Liver (tissue), 9 donors: ENCODE data around the gene DCAF15. TPM values are rescaled to one million over a fixed set of nuclear protein-coding genes. Genes with fewer than 3 reads are reported as not detected.

ENCODE experiments used
- DNase-seq: peaks from one replicate; pipeline ENCODE4 v3.0.0-alpha.2; 2017; ENCODE audit warnings: low spot score
- H3K27ac ChIP-seq, 2 donors: one replicate each; pipeline ENCODE4 v1.7.0; 2013; ENCODE audit warnings: inconsistent platforms in 2 of 2, low read length in 2 of 2, control low read depth in 1 of 2, low read depth in 1 of 2, mild to moderate bottlenecking in 1 of 2
- H3K27me3 ChIP-seq, 4 donors: one replicate each; pipeline versions ENCODE4 v1.6.1 to v1.7.0; 2013; ENCODE audit warnings: low read length in 3 of 4, inconsistent platforms in 1 of 4, mild to moderate bottlenecking in 1 of 4, moderate library complexity in 1 of 4; ENCODE audit not compliant: control insufficient read depth in 4 of 4, insufficient read depth in 4 of 4
- H3K36me3 ChIP-seq, 4 donors: one replicate each; pipeline versions ENCODE4 v1.6.1 to v1.7.0; 2013; ENCODE audit warnings: low read length in 3 of 4, mild to moderate bottlenecking in 3 of 4, low read depth in 1 of 4, moderate library complexity in 1 of 4; ENCODE audit not compliant: control insufficient read depth in 4 of 4, insufficient read depth in 3 of 4
- H3K4me1 ChIP-seq, 4 donors: one replicate each; pipeline versions ENCODE4 v1.6.1 to v1.7.0; 2013; ENCODE audit warnings: low read length in 3 of 4, mild to moderate bottlenecking in 3 of 4, moderate library complexity in 1 of 4; ENCODE audit not compliant: control insufficient read depth in 4 of 4, insufficient read depth in 4 of 4
- H3K4me3 ChIP-seq, 3 donors: one replicate each; pipeline versions ENCODE4 v1.6.1 to v1.7.0; 2013; ENCODE audit warnings: low read length in 3 of 3, control low read depth in 1 of 3, low read depth in 1 of 3, mild to moderate bottlenecking in 1 of 3
- H3K9ac ChIP-seq, 2 donors: one replicate each; pipeline ENCODE4 v1.7.0; 2013; ENCODE audit warnings: low read length in 2 of 2, mild to moderate bottlenecking in 2 of 2, moderate library complexity in 2 of 2, control low read depth in 1 of 2, low read depth in 1 of 2
- H3K9me3 ChIP-seq, 4 donors: one replicate each; pipeline versions ENCODE4 v1.6.1 to v1.7.0; 2013; ENCODE audit warnings: low read length in 3 of 4; ENCODE audit not compliant: control insufficient read depth in 4 of 4
- FOXA1 ChIP-seq: IDR thresholded peaks from 2 replicates; pipeline ENCODE4 v1.6.1; 2016; ENCODE audit warnings: antibody characterized with exemption
- FOXA2 ChIP-seq: IDR thresholded peaks from 2 replicates; pipeline ENCODE4 v1.6.1; 2016; ENCODE audit warnings: antibody characterized with exemption
- GABPA ChIP-seq, 2 donors: IDR thresholded peaks in 1 of 2; conservative IDR thresholded peaks in 1 of 2; 2 replicates each; pipeline ENCODE4 v1.6.1; 2016; ENCODE audit warnings: antibody characterized with exemption in 2 of 2, mild to moderate bottlenecking in 1 of 2, moderate library complexity in 1 of 2
- HNF4A ChIP-seq, 2 donors: conservative IDR thresholded peaks; 2 replicates each; pipeline ENCODE4 v1.6.1; 2016; ENCODE audit warnings: antibody characterized with exemption in 2 of 2, mild to moderate bottlenecking in 2 of 2
- HNF4G ChIP-seq: IDR thresholded peaks from 2 replicates; pipeline ENCODE4 v1.6.1; 2016; ENCODE audit warnings: antibody characterized with exemption
- NR2F2 ChIP-seq: IDR thresholded peaks from 2 replicates; pipeline ENCODE4 v1.6.1; 2016; ENCODE audit warnings: antibody characterized with exemption
- RAD21 ChIP-seq, 2 donors: IDR thresholded peaks; 2 replicates each; pipeline ENCODE4 v1.6.1; 2016; ENCODE audit warnings: antibody characterized with exemption in 2 of 2, mild to moderate bottlenecking in 2 of 2
- RXRA ChIP-seq, 2 donors: IDR thresholded peaks; 2 replicates each; pipeline ENCODE4 v1.6.1; 2017 to 2018; ENCODE audit warnings: antibody characterized with exemption in 2 of 2, mild to moderate bottlenecking in 1 of 2
- SP1 ChIP-seq: IDR thresholded peaks from 2 replicates; pipeline ENCODE4 v1.6.1; 2018; ENCODE audit warnings: antibody characterized with exemption, mild to moderate bottlenecking
- TAF1 ChIP-seq: conservative IDR thresholded peaks from 2 replicates; pipeline ENCODE4 v1.6.1; 2016; ENCODE audit warnings: antibody characterized with exemption, mild to moderate bottlenecking
- YY1 ChIP-seq: IDR thresholded peaks from 2 replicates; pipeline ENCODE4 v1.6.1; 2016; ENCODE audit warnings: antibody characterized with exemption, mild to moderate bottlenecking
- WGBS: extraction: QIAGEN DNeasy Blood & Tissue Kit; methylation state at CpG from one replicate; pipeline ENCODE4 v1.1.7; 2013; 5-methylcytosine and 5-hydroxymethylcytosine counted together
- polyA plus RNA-seq, 2 donors: library from polyadenylated mRNA; stranded (reverse) in 1 of 2; unstranded in 1 of 2; fragments of 200-250 nt in 1 of 2; fragments of >200 nt in 1 of 2; fragmentation: Nextera tagmentation in 1 of 2; extraction: Ambion mirVana in 1 of 2; gene quantifications; one replicate each; pipeline versions ENCODE4 v1.2.1 to v1.2.3, GENCODE V29; 2013 to 2015
- total RNA-seq, 2 donors: library from RNA; depleted of rRNA; stranded (reverse); fragments of >200 nt; gene quantifications; one replicate each; pipeline ENCODE4 v1.2.3, GENCODE V29; 2014
- TF ChIP-seq, protein P1 (sequence below): IDR thresholded peaks from 2 replicates; pipeline ENCODE4 v1.6.1; 2016; ENCODE audit warnings: antibody characterized with exemption
- TF ChIP-seq, protein P2 (sequence below): fragments of 150-350 bp; IDR thresholded peaks from 2 replicates; pipeline ENCODE4 v1.5.1; 2017; ENCODE audit warnings: improper control_type of control experiment, low read depth, low read length; ENCODE audit not compliant: missing input control
- TF ChIP-seq, protein P3 (sequence below): IDR thresholded peaks from 2 replicates; pipeline ENCODE4 v1.6.1; 2016; ENCODE audit warnings: antibody characterized with exemption
- TF ChIP-seq, protein P4 (sequence below): IDR thresholded peaks from 2 replicates; pipeline ENCODE4 v1.6.1; 2016; ENCODE audit warnings: antibody characterized with exemption, mild to moderate bottlenecking
- donor health status: healthy.
- donor health status: healthy.
- donor health status: healthy.
- donor health status: healthy.
- donor health status: healthy.

The DCAF15 gene
- total and polyA plus RNA-seq, 4 donors, result 2.6 to 10.4 (median 5.5) TPM

DNA sequence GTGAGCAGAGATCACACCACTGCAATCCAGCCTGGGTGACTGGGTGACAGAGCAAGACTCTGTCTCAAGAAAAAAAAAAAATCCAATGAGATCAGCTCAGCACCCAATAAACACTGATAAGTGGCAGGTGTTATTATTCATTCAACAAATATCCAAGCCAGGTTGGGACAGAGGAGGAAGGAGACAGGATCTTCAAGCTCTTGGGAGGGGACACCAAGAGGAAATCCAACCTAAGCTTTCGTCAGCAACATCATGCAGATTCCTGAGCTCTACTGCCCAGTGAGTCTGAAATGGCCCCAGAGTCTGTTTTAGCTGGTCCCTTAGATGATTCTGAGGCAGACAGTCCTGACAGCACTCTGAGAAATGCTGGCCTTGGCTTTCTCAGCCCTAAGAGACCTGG is 46.1 kb downstream of the DCAF15 start:
- Histone ChIP-seq H3K4me1 (peaks cover 0 to 8% (median 2%) of the 10 kb centered on the region in 4 donors), H3K9me3 (peaks cover 0 to 3% (median 1%) of the 10 kb centered on the region in 4 donors), H3K36me3 (peaks cover 0 to 6% (median 3%) of the 10 kb centered on the region in 4 donors), H3K27me3 (no peaks in the 10 kb centered on the region), H3K27ac (no peak overlapping the region), H3K9ac (no peak overlapping the region), H3K4me3 (no peak overlapping the region)
- WGBS, result 94% methylated on average over 1 of the region's 1 CpG
- TF ChIP-seq FOXA1, result no peak
- TF ChIP-seq, protein P1, sequence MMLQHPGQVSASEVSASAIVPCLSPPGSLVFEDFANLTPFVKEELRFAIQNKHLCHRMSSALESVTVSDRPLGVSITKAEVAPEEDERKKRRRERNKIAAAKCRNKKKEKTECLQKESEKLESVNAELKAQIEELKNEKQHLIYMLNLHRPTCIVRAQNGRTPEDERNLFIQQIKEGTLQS, result no peak
- no peak for TF ChIP-seq SP1
- no peak for TF ChIP-seq GABPA (IDR thresholded peaks at IDR 0.05 in 1 of 2, conservative IDR thresholded peaks at IDR 0.05 in 1 of 2)
- TF ChIP-seq RXRA (IDR thresholded peaks at IDR 0.05), result no peak
- TF ChIP-seq HNF4A (conservative IDR thresholded peaks at IDR 0.05), result no peak
- TF ChIP-seq TAF1, result no peak
- no peak for DNase-seq

DNA sequence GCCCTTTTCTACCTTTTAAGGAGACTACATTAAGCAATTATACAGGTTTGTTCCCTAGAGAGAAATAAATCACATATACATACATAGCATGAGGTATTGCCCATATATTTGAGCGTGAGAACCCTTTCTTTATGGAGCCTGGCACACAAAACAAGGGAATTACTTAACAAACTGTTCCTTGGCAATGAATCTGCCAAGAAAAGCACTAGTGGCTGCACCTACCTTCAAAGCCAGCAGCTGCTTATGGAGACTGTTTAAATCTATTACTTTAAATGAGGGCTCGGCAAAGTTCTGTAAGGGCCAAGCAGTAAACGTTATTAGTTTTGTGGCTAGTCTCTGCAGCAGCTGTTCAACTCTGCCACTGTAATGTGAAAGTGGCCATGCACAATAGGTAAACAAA is 46.8 kb downstream of the DCAF15 start:
- Histone ChIP-seq H3K9me3 (peaks cover 0 to 3% (median 1%) of the 10 kb centered on the region in 4 donors), H3K4me3 (no peak overlapping the region), H3K27ac (no peak overlapping the region), H3K27me3 (no peaks in the 10 kb centered on the region), H3K4me1 (peaks cover 0 to 11% (median 2%) of the 10 kb centered on the region in 4 donors), H3K36me3 (peaks cover 0 to 6% (median 2%) of the 10 kb centered on the region in 4 donors), H3K9ac (no peak overlapping the region)
- TF ChIP-seq, protein P2, sequence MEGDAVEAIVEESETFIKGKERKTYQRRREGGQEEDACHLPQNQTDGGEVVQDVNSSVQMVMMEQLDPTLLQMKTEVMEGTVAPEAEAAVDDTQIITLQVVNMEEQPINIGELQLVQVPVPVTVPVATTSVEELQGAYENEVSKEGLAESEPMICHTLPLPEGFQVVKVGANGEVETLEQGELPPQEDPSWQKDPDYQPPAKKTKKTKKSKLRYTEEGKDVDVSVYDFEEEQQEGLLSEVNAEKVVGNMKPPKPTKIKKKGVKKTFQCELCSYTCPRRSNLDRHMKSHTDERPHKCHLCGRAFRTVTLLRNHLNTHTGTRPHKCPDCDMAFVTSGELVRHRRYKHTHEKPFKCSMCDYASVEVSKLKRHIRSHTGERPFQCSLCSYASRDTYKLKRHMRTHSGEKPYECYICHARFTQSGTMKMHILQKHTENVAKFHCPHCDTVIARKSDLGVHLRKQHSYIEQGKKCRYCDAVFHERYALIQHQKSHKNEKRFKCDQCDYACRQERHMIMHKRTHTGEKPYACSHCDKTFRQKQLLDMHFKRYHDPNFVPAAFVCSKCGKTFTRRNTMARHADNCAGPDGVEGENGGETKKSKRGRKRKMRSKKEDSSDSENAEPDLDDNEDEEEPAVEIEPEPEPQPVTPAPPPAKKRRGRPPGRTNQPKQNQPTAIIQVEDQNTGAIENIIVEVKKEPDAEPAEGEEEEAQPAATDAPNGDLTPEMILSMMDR, result no peak
- TF ChIP-seq HNF4G (no peak), RAD21 (IDR thresholded peaks at IDR 0.05) (no peak), FOXA1 (no peak), SP1 (no peak)
- TF ChIP-seq, protein P3, sequence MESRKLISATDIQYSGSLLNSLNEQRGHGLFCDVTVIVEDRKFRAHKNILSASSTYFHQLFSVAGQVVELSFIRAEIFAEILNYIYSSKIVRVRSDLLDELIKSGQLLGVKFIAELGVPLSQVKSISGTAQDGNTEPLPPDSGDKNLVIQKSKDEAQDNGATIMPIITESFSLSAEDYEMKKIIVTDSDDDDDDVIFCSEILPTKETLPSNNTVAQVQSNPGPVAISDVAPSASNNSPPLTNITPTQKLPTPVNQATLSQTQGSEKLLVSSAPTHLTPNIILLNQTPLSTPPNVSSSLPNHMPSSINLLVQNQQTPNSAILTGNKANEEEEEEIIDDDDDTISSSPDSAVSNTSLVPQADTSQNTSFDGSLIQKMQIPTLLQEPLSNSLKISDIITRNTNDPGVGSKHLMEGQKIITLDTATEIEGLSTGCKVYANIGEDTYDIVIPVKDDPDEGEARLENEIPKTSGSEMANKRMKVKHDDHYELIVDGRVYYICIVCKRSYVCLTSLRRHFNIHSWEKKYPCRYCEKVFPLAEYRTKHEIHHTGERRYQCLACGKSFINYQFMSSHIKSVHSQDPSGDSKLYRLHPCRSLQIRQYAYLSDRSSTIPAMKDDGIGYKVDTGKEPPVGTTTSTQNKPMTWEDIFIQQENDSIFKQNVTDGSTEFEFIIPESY, result no peak
- no peak for DNase-seq
- 97% methylated on average over 3 of the region's 3 CpGs for WGBS

DNA sequence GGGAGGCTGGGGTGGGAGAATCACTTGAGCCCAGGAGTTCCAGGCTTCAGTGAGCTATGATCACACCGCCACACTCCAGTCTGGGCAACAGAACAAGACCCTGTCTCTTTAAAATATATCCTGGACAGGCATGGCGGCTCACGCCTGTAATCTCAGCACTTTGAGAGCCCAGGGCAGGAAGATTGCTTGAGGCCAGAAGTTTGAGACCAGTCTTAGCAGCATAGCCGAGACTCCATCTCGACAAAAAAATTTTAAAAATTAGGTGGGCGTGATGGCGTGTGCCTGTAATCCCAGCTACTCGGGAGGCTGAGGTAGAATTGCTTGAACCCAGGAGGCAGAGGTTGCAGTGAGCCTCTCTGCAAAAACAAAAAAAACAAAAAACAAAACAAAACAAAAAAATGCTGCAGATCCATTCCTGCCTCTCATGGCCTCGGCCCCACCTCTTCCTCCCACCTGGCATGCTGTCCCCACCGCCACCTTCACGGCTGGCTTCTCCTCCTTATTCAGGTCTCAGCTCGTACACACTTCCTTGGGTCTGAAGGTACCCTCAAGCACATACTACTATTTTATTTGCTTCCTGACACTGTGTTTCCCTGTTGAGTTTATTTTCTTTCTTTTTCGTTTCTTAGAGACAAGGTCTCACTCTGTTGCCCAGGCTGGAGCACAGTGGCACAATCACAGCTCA is 48.5 kb downstream of the DCAF15 start:
- WGBS, result 95% methylated on average over 13 of the region's 13 CpGs
- Histone ChIP-seq H3K27me3 (no peaks in the 10 kb centered on the region), H3K9ac (no peak overlapping the region), H3K4me1 (peaks cover 6 to 15% (median 10%) of the 10 kb centered on the region in 4 donors), H3K9me3 (peaks cover 0 to 3% (median 1%) of the 10 kb centered on the region in 4 donors), H3K36me3 (peaks cover 0 to 6% (median 0%) of the 10 kb centered on the region in 4 donors), H3K4me3 (no peak overlapping the region), H3K27ac (no peak overlapping the region)
- no peak for TF ChIP-seq GABPA (IDR thresholded peaks at IDR 0.05 in 1 of 2, conservative IDR thresholded peaks at IDR 0.05 in 1 of 2)
- no peak for TF ChIP-seq FOXA2
- TF ChIP-seq HNF4G, result no peak
- TF ChIP-seq, protein P4, sequence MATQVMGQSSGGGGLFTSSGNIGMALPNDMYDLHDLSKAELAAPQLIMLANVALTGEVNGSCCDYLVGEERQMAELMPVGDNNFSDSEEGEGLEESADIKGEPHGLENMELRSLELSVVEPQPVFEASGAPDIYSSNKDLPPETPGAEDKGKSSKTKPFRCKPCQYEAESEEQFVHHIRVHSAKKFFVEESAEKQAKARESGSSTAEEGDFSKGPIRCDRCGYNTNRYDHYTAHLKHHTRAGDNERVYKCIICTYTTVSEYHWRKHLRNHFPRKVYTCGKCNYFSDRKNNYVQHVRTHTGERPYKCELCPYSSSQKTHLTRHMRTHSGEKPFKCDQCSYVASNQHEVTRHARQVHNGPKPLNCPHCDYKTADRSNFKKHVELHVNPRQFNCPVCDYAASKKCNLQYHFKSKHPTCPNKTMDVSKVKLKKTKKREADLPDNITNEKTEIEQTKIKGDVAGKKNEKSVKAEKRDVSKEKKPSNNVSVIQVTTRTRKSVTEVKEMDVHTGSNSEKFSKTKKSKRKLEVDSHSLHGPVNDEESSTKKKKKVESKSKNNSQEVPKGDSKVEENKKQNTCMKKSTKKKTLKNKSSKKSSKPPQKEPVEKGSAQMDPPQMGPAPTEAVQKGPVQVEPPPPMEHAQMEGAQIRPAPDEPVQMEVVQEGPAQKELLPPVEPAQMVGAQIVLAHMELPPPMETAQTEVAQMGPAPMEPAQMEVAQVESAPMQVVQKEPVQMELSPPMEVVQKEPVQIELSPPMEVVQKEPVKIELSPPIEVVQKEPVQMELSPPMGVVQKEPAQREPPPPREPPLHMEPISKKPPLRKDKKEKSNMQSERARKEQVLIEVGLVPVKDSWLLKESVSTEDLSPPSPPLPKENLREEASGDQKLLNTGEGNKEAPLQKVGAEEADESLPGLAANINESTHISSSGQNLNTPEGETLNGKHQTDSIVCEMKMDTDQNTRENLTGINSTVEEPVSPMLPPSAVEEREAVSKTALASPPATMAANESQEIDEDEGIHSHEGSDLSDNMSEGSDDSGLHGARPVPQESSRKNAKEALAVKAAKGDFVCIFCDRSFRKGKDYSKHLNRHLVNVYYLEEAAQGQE, result no peak
- TF ChIP-seq YY1, result no peak
- no peak for TF ChIP-seq SP1
- no peak for TF ChIP-seq FOXA1
- no peak for TF ChIP-seq NR2F2
- DNase-seq, result no peak
